Measurements from ENCODE around the gene TMEM270.

- TF ChIP-seq CTCF (IDR thresholded peaks at IDR 0.05) (no peak), EZH2phosphoT487 (IDR thresholded peaks at IDR 0.05) (no peak), EZH2 (IDR thresholded peaks at IDR 0.05) (no peak)
Observed at GRCh38 chr7:73839290-73839689, 21.7 kb upstream of the TMEM270 start.

All from neural progenitor cell (in vitro differentiated cells).